Limb (tissue), 2 donors: ENCODE data around the gene EHD1.

ENCODE experiments used
- DNase-seq, 2 donors: peaks; one replicate each; pipeline ENCODE4 v3.0.0-alpha.2; 2016; ENCODE audit errors: extremely low spot score in 2 of 2

EHD1 gene

GRCh38 chr11:64878494-64879243 lies at the start of gene EHD1:
Gene EHD1 (minus strand): TSS chr11:64878621. CDS start chr11:64878464, 157 bp downstream.
- peak; percentile 98 to 100 for DNase-seq

- DNase-seq = no peak
These were observed 48.3 kb upstream of the EHD1 start for GRCh38 chr11:64926689-64927088.

- no peak for DNase-seq
These were observed 47.4 kb upstream of the EHD1 start for GRCh38 chr11:64925536-64926436.

- DNase-seq = no peak
These were observed 46.5 kb upstream of the EHD1 start for GRCh38 chr11:64924910-64925284.

DNA sequence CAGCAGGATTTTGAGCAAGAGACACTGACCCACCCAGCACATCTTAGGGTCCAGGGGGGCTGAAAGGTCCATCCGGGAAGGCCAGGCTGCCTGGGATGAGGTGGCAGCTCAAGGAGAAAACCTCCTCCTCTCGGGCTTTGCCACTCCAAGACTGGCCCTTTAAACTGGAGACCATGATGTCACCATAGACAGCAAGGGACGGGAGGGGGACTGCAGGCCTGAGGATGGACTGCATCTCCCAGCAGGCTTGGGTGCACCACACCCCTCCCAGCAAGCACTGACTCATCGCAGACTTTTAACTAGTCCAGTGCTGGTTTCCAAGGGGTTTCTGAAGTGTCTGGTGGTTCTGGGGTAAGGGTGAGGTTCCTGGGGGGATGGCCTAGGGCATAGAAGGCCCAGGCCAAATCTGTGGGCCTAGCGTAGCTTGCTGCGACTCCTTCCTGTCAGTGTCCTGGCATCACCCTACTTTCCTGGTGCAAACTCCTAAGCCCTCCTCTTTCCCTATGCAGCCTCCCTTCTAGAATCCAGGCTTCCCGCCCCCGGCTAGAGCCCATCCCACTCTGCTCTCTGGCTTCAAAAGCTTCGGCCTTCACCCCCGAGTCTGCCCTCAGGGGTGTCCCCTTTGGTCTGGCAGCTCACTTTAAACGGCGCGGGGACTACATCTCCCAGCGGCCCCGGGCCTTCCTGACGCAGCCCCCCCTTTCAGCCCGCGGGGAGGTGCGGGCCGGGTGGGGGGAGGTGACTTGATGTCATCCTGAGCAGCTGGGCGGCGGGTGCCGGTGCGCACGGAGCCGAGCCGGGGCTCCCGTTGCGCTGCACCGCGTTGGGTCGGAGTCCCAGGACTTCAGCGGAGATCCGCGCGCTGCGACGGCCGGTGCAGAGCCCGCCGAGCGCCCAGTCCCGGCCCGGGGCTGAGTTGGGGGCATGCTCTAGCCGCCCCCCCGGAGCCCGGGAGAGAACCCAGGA lies 45.8 kb upstream of the EHD1 start, which contains the start of gene PPP2R5B:
TSS of gene PPP2R5B (plus strand) at position 746 of the 966 bp plus-strand sequence. CDS start 1,046 bp downstream, outside the sequence.
- peak; percentile 93 to 94 for DNase-seq

DNA sequence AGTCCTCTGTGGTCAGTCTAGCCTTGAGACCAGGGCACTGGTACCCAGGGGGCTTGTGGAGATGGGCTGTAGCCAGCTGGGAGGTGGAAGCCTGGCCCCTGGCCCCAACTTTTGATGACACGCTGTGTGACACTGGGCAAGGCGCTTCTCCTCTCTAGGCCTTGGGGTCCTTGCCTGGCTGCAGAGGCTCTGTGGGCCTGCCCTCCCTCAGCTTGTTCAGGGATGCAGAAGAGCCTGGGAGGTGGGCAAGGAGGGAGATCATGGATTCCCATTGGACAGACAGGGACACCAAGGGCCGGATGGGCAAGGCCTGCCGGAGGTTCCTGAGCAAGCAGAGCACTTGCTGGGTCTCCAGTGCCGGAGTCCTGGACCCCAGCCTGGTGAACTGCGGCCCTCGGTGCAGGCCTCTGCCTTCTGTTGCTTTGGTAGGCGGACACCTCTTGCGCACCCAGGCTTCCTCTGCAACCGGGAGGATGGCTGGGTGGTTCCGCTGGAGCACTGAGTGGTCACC lies 44.8 kb upstream of the EHD1 start:
- no peak for DNase-seq

GRCh38 chr11:64921384-64921783 lies 43.0 kb upstream of the EHD1 start:
- no peak for DNase-seq

DNA sequence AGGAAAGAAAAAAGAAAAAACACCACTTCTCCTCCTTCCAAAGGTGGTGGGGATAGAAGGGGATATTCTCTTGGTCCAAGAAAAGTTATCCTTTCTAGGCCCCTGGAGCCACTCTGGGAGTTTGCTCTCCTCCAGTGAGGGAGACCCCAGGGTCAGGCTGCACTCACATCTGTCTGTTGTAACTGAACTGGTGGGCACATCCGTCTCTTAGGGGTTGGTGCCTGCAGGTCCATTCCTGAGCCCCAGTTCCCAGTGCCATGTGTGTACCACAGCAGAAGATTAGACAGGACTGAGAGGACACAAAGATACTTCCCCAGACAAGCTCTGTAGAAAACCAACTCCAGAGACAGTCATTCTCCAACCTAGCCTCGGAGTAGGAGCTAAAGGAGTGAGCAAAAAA lies 41.7 kb upstream of the EHD1 start:
- DNase-seq = no peak

- DNase-seq = no peak
These were observed 41.2 kb upstream of the EHD1 start for GRCh38 chr11:64919627-64920026.

GRCh38 chr11:64918017-64918416 lies 39.6 kb upstream of the EHD1 start:
- no peak for DNase-seq

- DNase-seq = no peak
These were observed 39.2 kb upstream of the EHD1 start for GRCh38 chr11:64917663-64917995.

GRCh38 chr11:64916775-64917662 lies 38.6 kb upstream of the EHD1 start, which contains the start of gene ATG2A:
Gene ATG2A (minus strand): TSS chr11:64917209. CDS start chr11:64917135, 74 bp downstream.
- DNase-seq = peak; percentile 98 to 100

- DNase-seq = no peak
These were observed 37.8 kb upstream of the EHD1 start for GRCh38 chr11:64916040-64916774.

- no peak for DNase-seq
These were observed 37.0 kb upstream of the EHD1 start for GRCh38 chr11:64915376-64915887.

GRCh38 chr11:64914123-64914522 lies 35.7 kb upstream of the EHD1 start:
- DNase-seq = no peak

DNA sequence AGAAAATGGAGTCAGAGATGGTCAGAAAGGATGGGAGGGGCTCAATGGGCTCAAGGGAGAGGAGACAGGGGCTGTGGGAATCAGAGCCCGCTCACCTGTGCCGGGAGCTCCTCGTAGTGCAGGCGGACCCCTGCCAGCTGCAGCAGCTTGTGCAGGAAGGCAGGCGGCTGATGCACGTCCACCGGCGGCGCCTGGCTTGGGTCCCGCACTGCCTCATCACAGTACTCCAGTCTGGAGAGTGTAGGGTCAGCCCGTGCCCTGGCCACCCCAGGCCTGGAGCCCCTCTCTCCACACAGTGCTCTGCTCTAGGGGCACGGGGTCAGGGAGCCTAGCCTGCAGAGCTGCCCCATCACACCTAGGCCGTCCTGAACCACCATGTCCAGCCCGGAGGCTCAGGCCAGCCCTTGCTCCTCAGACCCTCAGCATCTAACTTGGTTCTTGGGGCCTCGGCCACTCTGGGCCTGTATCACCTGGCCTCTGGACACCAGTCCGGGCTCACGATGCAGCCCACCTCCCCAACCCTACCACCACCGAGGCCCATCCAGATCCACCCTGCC lies 34.8 kb upstream of the EHD1 start:
- DNase-seq = no peak

GRCh38 chr11:64911689-64912088 lies 33.3 kb upstream of the EHD1 start:
- no peak for DNase-seq

DNA sequence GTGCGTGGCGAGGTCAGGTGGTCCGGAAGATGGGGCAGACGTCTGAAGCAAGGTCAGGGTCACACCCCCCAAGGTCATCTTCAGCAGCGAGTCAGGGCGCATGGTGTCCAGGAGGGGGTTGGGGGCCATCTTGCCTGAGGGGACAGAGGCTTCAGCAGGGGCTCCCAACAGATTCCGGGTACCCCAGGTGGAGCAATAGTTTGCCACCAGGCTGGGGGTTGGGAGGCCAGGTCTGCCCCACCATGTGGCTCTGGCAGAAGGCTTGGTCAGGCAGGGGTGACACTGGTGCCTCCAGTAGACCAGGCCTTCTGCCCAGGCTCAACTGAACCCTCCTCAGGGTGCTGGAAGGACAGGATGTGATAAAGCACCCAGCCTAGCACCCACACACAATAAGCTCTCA lies 32.7 kb upstream of the EHD1 start:
- no peak for DNase-seq
